Calu3 (cell line): ENCODE data around the gene SART1. TPM values are rescaled to one million over a fixed set of nuclear protein-coding genes. Genes with fewer than 3 reads are reported as not detected.

ENCODE experiments used
- BruUV-seq: library from RNA; stranded (reverse); fragments of 400-500 nt; replicated peaks from 2 replicates; lab custom pipeline; 2021; lab: Mats Ljungman, UMichigan
- CTCF ChIA-PET: fragments of 300-600 bp; sonication (Branson Sonifier 250); formaldehyde crosslinking; loops from one replicate; lab custom pipeline; 2022; ENCODE audit warnings: antibody characterized with exemption; lab: Charles Lee
- DNase-seq: peaks from one replicate; pipeline ENCODE4 v3.0.0; 2022
- H3K27ac Mint-ChIP-seq: one replicate; pipeline ENCODE4 v1.8.0; 2022; ENCODE audit warnings: mixed read lengths; ENCODE audit not compliant: unreplicated experiment
- H3K27me3 Mint-ChIP-seq: one replicate; pipeline ENCODE4 v1.8.0; 2022; ENCODE audit warnings: mixed read lengths; ENCODE audit not compliant: unreplicated experiment
- H3K36me3 Mint-ChIP-seq: one replicate; pipeline ENCODE4 v1.8.0; 2022; ENCODE audit warnings: mild to moderate bottlenecking, moderate library complexity, mixed read lengths; ENCODE audit not compliant: insufficient read depth, unreplicated experiment
- H3K4me1 Mint-ChIP-seq: one replicate; pipeline ENCODE4 v1.8.0; 2022; ENCODE audit warnings: mild to moderate bottlenecking, low read depth, mixed read lengths; ENCODE audit not compliant: unreplicated experiment
- H3K4me3 Mint-ChIP-seq: one replicate; pipeline ENCODE4 v1.8.0; 2022; ENCODE audit warnings: mild to moderate bottlenecking, low read depth, moderate library complexity, mixed read lengths; ENCODE audit not compliant: unreplicated experiment
- H3K9me3 Mint-ChIP-seq: one replicate; pipeline ENCODE4 v1.8.0; 2022; ENCODE audit warnings: low read depth, mixed read lengths; ENCODE audit not compliant: unreplicated experiment
- CTCF ChIP-seq: fragments of 200-600 bp; IDR thresholded peaks from one replicate; pipeline ENCODE4 v1.8.0; 2022; ENCODE audit warnings: antibody characterized with exemption; ENCODE audit not compliant: unreplicated experiment
- intact Hi-C: fragments of 100-400 bp; cut with micrococcal nuclease; formaldehyde crosslinking; loops from one replicate; pipeline ENCODE4 v1.10.0; 2022; ENCODE audit not compliant: unreplicated experiment
- total RNA-seq: library from RNA; stranded (reverse); gene quantifications from 2 replicates; pipeline ENCODE4 v1.2.3, GENCODE V29; 2022

Gene SART1
- total RNA-seq, 1 experiment from 2014 or later, result 47.2 TPM

DNA sequence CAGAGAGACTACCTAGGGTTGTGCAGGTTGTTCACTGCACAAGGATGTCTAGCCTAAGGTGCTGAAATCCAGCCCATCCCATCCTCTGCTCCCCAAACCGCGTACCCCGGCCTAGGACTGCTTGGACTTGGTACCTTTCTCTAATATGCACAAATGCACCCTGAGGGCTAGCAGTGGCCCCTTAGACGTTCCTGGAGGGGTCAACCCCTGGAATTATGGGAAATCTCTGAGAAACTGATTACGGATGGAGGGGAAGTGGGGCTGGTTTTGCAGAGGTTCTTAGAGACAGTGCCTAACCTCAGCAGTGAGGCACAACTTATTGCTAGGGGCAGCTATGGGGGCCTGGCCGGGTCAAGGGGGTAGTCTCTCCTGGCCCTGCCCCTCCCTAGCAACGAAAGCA, 45.1 kb upstream of the SART1 start:
- CTCF ChIA-PET, result interaction anchor here (0.5 to 1.4 kb wide), 4 partner anchors 11 to 1191 kb away, joined by 3 to 16 read pairs (median 5); partner anchors contain the start of gene FIBP
- Mint-ChIP-seq H3K27me3 (no peaks in the 10 kb centered on the region), H3K9me3 (no peaks in the 10 kb centered on the region), H3K27ac (peak overlapping the region; percentile 99), H3K4me1 (peaks cover 56% of the 10 kb centered on the region), H3K4me3 (peak overlapping the region; percentile 94), H3K36me3 (peaks cover 67% of the 10 kb centered on the region)
- no TSS peak for BruUV-seq
- TF ChIP-seq CTCF, result no peak
- intact Hi-C loops, result no loop called here
- no peak for DNase-seq

DNA sequence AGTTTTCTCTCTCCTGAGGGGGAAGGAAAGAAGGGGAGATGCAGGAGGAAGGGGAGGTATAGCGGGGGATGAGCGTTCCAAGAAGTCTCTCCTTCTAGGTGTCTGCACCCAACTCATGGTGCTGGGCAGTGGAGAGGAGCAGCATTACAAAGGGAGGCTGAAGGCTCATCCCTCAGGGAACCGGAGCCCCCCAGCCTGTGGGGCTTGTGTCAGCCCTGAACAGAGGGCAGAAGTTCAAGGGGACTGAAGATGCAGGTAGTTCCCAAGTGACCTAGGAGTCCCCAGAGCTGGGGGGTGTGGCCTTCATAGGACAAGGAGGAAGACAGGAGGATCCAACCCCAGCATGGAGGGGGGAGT, 44.5 kb upstream of the SART1 start:
- peaks cover 49% of the 10 kb centered on the region for H3K4me1 Mint-ChIP-seq
- no peak for DNase-seq
- H3K4me3 Mint-ChIP-seq, result peak overlapping the region; percentile 94
- no peak for TF ChIP-seq CTCF
- H3K36me3 Mint-ChIP-seq, result peaks cover 67% of the 10 kb centered on the region
- H3K27me3 Mint-ChIP-seq, result no peaks in the 10 kb centered on the region
- H3K27ac Mint-ChIP-seq, result peak overlapping the region; percentile 99
- CTCF ChIA-PET, result no interaction called here
- H3K9me3 Mint-ChIP-seq, result no peaks in the 10 kb centered on the region
- intact Hi-C loops, result no loop called here
- BruUV-seq, result no TSS peak

DNA sequence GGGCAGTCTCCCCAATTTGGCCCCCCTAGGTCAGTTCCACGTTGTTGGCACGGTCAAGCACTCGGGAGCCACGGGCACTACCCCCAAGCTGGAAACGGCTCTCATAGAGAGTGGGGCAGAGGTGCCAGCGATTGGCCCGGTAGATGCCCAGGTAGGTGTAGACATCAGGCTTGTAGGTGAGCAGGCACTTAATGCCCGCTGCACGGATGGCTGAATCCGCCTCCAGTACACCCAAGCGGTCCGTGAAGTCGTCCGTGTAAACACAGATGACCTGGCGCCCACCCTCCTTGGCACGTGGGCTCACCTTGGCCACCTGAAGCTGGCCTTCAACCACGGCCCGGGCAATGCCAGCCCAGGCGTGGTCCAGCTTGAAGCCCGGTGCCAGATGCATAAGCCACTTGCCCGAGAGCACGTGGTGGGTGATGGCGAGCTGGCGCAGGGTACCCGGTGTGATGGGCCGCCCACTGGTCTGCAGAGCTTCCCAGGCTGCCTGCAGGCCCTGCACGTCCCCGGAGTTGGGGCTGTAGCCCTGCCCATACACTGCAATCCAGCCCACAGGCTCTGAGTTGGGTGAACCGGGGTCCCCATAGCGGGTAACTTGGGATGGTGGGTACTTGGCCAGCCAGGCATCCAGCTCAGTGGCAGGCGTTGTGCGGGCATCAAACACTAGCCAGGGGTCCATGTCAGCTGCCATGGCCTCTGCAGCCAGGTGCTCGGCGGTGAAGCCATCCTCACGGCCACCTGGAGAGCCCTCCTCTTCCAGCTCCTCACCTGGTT, 43.9 kb upstream of the SART1 start:
- no peaks in the 10 kb centered on the region for H3K27me3 Mint-ChIP-seq
- no peak for TF ChIP-seq CTCF
- CTCF ChIA-PET, result no interaction called here
- intact Hi-C loops, result no loop called here
- peak overlapping the region; percentile 94 for H3K4me3 Mint-ChIP-seq
- peaks cover 72% of the 10 kb centered on the region for H3K36me3 Mint-ChIP-seq
- TSS peak; percentile 73 for BruUV-seq
- no peak for DNase-seq
- H3K4me1 Mint-ChIP-seq, result peaks cover 44% of the 10 kb centered on the region
- peak overlapping the region; percentile 99 for H3K27ac Mint-ChIP-seq
- H3K9me3 Mint-ChIP-seq, result no peaks in the 10 kb centered on the region

GRCh38 chr11:65918211-65919140, 43.1 kb upstream of the SART1 start, which contains the start of gene C11orf68:
C11orf68 (minus strand) TSS chr11:65919062; CDS start chr11:65919031, 31 bp downstream.
- DNase-seq, result no peak
- CTCF ChIA-PET, result interaction anchor here (0.5 kb wide), 1 partner anchor 9 kb away, joined by 3 read pairs; no protein-coding TSS in a partner anchor
- no peak for TF ChIP-seq CTCF
- H3K4me3 Mint-ChIP-seq, result peak within 1 kb of the TSS; percentile 94
- H3K27me3 Mint-ChIP-seq, result no peaks in the 10 kb centered on the region
- no TSS peak for BruUV-seq
- intact Hi-C loops, result no loop called here
- peaks cover 74% of the 10 kb centered on the region for H3K36me3 Mint-ChIP-seq
- H3K9me3 Mint-ChIP-seq, result no peaks in the 10 kb centered on the region
- peak within 1 kb of the TSS; percentile 56 for H3K27ac Mint-ChIP-seq
- H3K4me1 Mint-ChIP-seq, result peaks cover 40% of the 10 kb centered on the region
